Nephron (organoid): ENCODE measurements around the gene ZNF280B.
A peak's percentile ranks its signal among the peaks of the same experiment; 100 is the strongest.
"Not testable (repeated sequence)": the region's sequence is repeated elsewhere in the genome, so short reads cannot be mapped to it uniquely, and the experiment has no call there.

Experiments
- H3K27ac Mint-ChIP-seq, 3 experiments: 2 replicates each; pipeline ENCODE4 v1.8.0; 2020; ENCODE audit warnings: mixed read lengths in 3 of 3, mild to moderate bottlenecking in 2 of 3, moderate library complexity in 1 of 3
- H3K27me3 Mint-ChIP-seq: 2 replicates; pipeline ENCODE4 v1.8.0; 2021; ENCODE audit warnings: low read depth, mild to moderate bottlenecking, moderate library complexity, mixed read lengths
- H3K36me3 Mint-ChIP-seq: 2 replicates; pipeline ENCODE4 v1.8.0; 2020; ENCODE audit warnings: low read depth, mixed read lengths
- H3K4me1 Mint-ChIP-seq: 2 replicates; pipeline ENCODE4 v1.8.0; 2020; ENCODE audit warnings: mixed read lengths
- H3K4me3 Mint-ChIP-seq, 3 experiments: 2 replicates each; pipeline ENCODE4 v1.8.0; 2020; ENCODE audit warnings: mild to moderate bottlenecking in 3 of 3, mixed read lengths in 3 of 3, moderate library complexity in 2 of 3
- H3K9me3 Mint-ChIP-seq: 2 replicates; pipeline ENCODE4 v1.8.0; 2020; ENCODE audit warnings: mixed read lengths
- TF ChIP-seq, protein P1 (sequence below), 3 experiments: fragments of 200-600 bp; sonication (generic); IDR thresholded peaks; one replicate each; pipeline ENCODE4 v1.5.0; 2021; ENCODE audit warnings: antibody characterized with exemption in 3 of 3; ENCODE audit not compliant: unreplicated experiment in 3 of 3

Gene ZNF280B

DNA sequence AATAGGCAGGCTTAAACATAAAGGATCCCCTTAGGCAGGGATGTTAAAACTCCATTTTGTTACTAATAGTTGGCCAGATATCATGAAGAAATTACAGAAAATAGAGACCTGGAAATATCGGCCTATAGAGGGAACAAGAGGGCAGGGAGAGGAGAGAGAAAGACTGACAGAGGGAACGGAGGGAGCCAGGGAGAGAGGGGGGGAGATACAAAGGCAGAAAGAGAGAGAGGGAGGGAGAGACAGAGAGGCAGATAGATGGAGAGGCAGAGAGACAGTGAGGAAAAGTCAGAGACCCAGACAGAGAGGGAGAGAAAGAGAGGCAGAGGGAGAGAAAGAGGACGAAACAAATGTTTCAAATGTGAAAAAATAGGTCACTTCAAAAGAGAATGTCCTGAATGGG lies 53.5 kb downstream of the ZNF280B start:
- Mint-ChIP-seq H3K27ac (no peak overlapping the region), H3K9me3 (peaks cover 32% of the 10 kb centered on the region), H3K36me3 (no peaks in the 10 kb centered on the region), H3K27me3 (peaks cover 63% of the 10 kb centered on the region), H3K4me1 (peaks cover 18% of the 10 kb centered on the region), H3K4me3 (no peak overlapping the region)
- TF ChIP-seq, protein P1, sequence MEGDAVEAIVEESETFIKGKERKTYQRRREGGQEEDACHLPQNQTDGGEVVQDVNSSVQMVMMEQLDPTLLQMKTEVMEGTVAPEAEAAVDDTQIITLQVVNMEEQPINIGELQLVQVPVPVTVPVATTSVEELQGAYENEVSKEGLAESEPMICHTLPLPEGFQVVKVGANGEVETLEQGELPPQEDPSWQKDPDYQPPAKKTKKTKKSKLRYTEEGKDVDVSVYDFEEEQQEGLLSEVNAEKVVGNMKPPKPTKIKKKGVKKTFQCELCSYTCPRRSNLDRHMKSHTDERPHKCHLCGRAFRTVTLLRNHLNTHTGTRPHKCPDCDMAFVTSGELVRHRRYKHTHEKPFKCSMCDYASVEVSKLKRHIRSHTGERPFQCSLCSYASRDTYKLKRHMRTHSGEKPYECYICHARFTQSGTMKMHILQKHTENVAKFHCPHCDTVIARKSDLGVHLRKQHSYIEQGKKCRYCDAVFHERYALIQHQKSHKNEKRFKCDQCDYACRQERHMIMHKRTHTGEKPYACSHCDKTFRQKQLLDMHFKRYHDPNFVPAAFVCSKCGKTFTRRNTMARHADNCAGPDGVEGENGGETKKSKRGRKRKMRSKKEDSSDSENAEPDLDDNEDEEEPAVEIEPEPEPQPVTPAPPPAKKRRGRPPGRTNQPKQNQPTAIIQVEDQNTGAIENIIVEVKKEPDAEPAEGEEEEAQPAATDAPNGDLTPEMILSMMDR (IDR thresholded peaks at IDR 0.05; ENCODE audit: unreplicated experiment in 3 of 3), result no peak

DNA sequence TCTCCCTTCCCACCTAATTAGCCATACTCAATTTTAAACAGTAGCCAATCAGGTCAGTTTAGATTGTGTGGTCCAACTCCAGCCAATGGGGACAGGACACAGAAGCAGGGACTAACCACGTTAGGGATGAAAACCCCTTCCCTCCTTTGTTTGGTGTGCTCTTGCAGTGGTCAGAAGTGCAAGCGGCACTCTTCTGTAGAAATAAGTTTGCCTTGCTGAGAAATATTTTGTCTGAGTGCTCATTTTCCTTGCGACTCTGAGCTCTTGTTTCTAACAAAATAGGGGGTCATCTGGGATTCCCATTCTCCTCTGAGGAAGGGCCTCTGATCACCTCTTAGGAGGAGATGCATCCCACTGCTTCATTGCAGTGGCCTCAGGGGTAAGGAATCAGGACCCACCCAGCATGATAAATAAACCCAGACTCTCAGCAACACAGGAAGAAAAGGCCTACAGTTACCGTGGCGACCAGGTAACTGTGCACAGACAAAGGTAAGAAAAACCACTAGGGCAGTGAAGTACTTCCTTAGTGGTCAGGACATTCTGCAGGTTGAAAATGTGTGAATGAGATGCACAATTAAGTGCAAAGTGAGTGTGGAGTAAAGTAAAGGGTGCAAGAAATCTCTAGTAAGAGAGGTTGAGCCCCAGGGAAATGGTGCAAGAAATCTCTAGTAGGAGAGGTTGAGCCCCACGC lies 55.4 kb downstream of the ZNF280B start:
- H3K36me3 Mint-ChIP-seq, result no peaks in the 10 kb centered on the region
- H3K9me3 Mint-ChIP-seq, result peaks cover 19% of the 10 kb centered on the region
- H3K27ac Mint-ChIP-seq, result no peak overlapping the region
- TF ChIP-seq, protein P1 (IDR thresholded peaks at IDR 0.05; ENCODE audit: unreplicated experiment in 3 of 3), result no peak
- peaks cover 70% of the 10 kb centered on the region for H3K27me3 Mint-ChIP-seq
- peaks cover 25% of the 10 kb centered on the region for H3K4me1 Mint-ChIP-seq
- H3K4me3 Mint-ChIP-seq, result no peak overlapping the region

DNA sequence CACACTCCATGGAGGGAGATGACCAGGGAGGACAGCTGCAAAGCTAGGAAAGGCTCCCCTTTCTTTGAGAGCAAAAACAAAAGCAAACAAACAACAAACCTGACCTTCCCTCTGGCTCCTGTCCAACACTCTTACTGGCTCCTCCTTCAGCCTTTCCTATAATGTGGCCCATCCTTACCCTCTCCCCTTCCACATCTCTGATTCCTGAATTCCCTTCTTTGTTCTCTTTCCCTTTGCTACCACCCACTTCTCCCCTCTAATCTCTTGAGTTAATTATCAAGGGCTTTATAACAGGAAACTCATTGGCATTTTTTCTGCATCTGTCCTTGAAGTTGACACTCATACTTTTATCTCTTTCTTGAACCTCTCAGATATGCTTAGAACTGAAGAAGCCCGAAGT lies 56.3 kb downstream of the ZNF280B start:
- Mint-ChIP-seq H3K9me3 (peaks cover 13% of the 10 kb centered on the region), H3K4me1 (peaks cover 25% of the 10 kb centered on the region), H3K4me3 (no peak overlapping the region), H3K27me3 (peaks cover 65% of the 10 kb centered on the region), H3K27ac (no peak overlapping the region), H3K36me3 (no peaks in the 10 kb centered on the region)
- TF ChIP-seq, protein P1 (IDR thresholded peaks at IDR 0.05; ENCODE audit: unreplicated experiment in 3 of 3), result no peak

DNA sequence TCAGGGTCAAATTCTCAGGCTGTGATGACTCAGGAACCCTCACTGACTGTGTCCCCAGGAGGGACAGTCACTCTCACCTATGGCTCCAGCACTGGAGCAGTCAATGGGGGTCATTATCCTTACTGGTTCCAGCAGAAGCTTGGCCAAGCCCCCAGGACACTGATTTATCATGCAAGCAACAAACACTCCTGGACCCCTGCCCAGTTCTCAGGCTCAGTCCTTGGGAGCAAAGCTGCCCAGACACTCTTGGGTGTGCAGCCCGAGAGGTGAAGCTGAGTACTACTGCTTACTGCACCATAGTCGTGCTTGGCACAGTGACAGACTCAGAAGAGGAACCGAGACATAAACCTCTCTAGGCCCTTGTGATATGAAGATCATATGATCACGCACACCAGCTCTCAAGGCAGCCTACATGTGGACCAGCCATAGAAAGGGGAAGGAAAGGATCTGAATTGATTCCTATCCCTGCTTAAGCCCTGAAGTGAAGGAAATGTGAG lies 58.2 kb downstream of the ZNF280B start:
- peak overlapping the region in 2 of 3 experiments; percentile 0 to 73 for H3K27ac Mint-ChIP-seq
- H3K4me3 Mint-ChIP-seq, result no peak overlapping the region
- H3K9me3 Mint-ChIP-seq, result peaks cover 13% of the 10 kb centered on the region
- TF ChIP-seq, protein P1 (IDR thresholded peaks at IDR 0.05; ENCODE audit: unreplicated experiment in 3 of 3), result no peak
- H3K36me3 Mint-ChIP-seq, result no peaks in the 10 kb centered on the region
- peaks cover 35% of the 10 kb centered on the region for H3K4me1 Mint-ChIP-seq
- H3K27me3 Mint-ChIP-seq, result peaks cover 58% of the 10 kb centered on the region

DNA sequence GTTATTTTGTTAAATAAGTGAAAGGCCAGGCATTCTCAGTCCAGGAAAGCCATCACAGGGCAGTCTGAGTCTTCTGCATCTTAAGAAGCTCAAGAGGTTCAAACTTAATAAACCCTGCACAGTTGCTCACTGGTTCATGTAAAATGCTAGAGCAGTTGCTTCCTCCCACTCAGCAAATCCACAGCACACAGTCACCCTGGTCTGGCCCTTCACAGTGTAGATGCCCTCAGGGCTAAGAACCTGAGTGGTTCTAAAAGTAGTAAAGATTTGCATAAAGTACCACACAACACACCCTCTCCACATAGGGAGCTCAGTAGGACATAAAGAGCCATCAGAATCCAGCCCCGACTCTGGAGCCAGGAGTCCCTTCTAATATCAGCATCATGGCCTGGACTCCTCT lies 58.7 kb downstream of the ZNF280B start:
- H3K4me1 Mint-ChIP-seq, result peaks cover 35% of the 10 kb centered on the region
- no peaks in the 10 kb centered on the region for H3K36me3 Mint-ChIP-seq
- H3K27ac Mint-ChIP-seq, result peak overlapping the region in 1 of 3 experiments; percentile 73
- H3K4me3 Mint-ChIP-seq, result no peak overlapping the region
- peaks cover 13% of the 10 kb centered on the region for H3K9me3 Mint-ChIP-seq
- TF ChIP-seq, protein P1 (IDR thresholded peaks at IDR 0.05; ENCODE audit: unreplicated experiment in 3 of 3), result no peak
- H3K27me3 Mint-ChIP-seq, result peaks cover 59% of the 10 kb centered on the region

DNA sequence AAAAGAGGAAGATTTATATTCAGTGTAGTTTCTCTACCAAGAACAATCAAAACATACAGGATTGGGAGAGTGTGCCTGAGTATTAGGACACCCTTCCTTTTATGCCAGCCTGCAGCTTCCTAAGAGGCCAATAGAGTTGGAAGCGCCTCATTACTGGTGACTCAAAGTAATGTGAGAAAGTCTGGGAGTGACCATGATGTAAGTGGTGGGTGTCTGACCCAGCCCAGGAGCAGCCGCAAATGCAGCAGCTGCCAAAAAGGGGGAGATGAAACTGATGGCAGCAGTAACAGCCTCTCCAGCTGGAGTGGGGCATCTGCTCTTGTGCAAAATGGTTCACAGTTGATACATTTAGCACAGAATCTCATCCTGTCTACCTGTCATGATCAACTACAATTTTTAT lies 62.0 kb downstream of the ZNF280B start:
- Mint-ChIP-seq H3K9me3 (peaks cover 8% of the 10 kb centered on the region), H3K4me3 (no peak overlapping the region), H3K27me3 (peaks cover 29% of the 10 kb centered on the region), H3K36me3 (no peaks in the 10 kb centered on the region), H3K27ac (no peak overlapping the region), H3K4me1 (peaks cover 26% of the 10 kb centered on the region)
- TF ChIP-seq, protein P1 (IDR thresholded peaks at IDR 0.05; ENCODE audit: unreplicated experiment in 3 of 3), result no peak

DNA sequence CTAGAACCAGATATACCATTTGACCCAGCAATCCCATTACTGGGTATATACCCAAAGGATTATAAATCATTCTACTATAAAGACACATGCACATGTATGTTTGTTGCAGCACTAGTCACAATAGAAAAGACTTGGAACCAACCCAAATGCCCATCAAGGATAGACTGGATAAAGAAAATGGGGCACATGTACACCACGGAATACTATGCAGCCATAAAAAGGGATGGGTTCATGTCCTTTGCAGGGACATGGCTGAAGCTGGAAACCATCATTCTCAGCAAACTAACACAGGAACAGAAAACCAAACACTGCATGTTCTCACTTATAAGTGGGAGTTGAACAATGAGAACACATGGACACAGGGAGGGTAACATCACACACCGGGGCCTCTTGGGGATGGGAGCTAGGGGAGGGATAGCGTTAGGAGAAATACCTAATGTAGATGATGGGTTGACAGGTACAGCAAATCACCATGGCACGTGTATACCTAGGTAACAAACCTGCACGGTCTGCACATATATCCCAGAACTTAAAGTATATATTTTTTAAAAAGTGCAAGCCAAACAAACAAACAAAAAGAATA lies 64.4 kb downstream of the ZNF280B start:
- not testable (repeated sequence) for H3K27ac Mint-ChIP-seq, H3K36me3 Mint-ChIP-seq, H3K4me1 Mint-ChIP-seq, H3K4me3 Mint-ChIP-seq
- Mint-ChIP-seq H3K9me3 (peaks cover 14% of the 10 kb centered on the region), H3K27me3 (peaks cover 29% of the 10 kb centered on the region)
